Measurements from ENCODE around the gene SLC22A6.
A peak's percentile ranks its signal among the peaks of the same experiment; 100 is the strongest.

Gene SLC22A6, protein sequence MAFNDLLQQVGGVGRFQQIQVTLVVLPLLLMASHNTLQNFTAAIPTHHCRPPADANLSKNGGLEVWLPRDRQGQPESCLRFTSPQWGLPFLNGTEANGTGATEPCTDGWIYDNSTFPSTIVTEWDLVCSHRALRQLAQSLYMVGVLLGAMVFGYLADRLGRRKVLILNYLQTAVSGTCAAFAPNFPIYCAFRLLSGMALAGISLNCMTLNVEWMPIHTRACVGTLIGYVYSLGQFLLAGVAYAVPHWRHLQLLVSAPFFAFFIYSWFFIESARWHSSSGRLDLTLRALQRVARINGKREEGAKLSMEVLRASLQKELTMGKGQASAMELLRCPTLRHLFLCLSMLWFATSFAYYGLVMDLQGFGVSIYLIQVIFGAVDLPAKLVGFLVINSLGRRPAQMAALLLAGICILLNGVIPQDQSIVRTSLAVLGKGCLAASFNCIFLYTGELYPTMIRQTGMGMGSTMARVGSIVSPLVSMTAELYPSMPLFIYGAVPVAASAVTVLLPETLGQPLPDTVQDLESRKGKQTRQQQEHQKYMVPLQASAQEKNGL

DNA sequence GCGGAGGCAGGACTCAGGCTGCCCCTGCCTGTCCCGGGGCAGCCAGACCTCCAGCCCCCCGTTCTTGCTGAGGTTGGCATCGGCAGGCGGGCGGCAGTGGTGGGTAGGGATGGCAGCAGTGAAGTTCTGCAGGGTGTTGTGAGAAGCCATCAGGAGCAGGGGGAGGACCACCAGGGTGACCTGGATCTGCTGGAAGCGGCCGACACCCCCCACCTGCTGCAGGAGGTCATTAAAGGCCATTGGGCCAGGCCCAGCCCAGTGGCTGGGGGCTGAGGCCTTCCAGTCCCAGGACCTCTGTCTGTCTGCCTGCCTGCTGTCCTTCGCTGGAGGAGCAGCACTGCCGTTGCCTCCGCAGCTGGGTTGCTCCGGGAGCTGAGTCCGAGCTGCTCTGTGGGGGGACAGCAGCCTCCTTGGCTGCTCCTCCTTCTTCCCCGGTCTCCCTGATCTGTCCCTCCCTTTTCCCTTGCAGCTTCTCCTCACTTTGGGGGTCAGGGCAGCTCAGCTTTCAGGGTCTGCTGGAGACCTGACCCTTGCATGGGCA is at the start of gene SLC22A6:
TSS of gene SLC22A6 (minus strand) at position 517 of the 541 bp plus-strand sequence. CDS start at position 240, 277 bp downstream.
- Histone ChIP-seq H3K27ac (ENCODE audit: low read length) (no peak within 1 kb of the TSS), H3K27me3 (ENCODE audit: control insufficient read depth, insufficient read depth, low read length) (no peaks in the 10 kb centered on the region), H3K9me3 (ENCODE audit: control insufficient read depth, insufficient read depth, low read length) (no peaks in the 10 kb centered on the region), H3K4me1 (ENCODE audit: control insufficient read depth, insufficient read depth, low read length) (no peaks in the 10 kb centered on the region), H3K4me3 (ENCODE audit: low read length) (no peak within 1 kb of the TSS), H3K36me3 (ENCODE audit: control insufficient read depth, insufficient read depth, low read length) (no peaks in the 10 kb centered on the region)
- DNase-seq (ENCODE audit: low read depth, low spot score), result no peak
- WGBS (ENCODE audit: insufficient coverage, insufficient read length), result no CpG with 5 or more reads among the region's 14 CpGs

DNA sequence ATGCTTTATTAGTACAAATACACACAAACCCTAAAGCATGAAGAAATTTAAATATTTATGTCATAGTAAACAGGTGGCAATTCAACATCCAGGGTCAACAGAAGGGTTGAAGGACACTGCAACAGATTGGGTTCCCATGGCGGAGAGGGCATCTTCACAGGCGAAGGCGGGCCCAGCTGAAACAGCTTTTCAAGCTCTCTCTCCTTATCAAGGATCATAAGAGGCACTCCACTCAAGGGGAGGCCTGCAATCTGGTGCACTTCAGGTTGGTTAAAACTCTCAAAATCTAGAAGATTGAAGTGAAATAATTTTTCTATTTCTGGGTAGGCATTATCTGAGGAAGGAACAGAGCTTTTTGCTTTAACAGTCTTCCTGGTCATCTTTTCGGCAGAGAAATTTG is 47.7 kb upstream of the SLC22A6 start:
- H3K4me3 ChIP-seq (ENCODE audit: low read length), result no peak overlapping the region
- H3K9me3 ChIP-seq (ENCODE audit: control insufficient read depth, insufficient read depth, low read length), result no peaks in the 10 kb centered on the region
- H3K27me3 ChIP-seq (ENCODE audit: control insufficient read depth, insufficient read depth, low read length), result no peaks in the 10 kb centered on the region
- WGBS (ENCODE audit: insufficient coverage, insufficient read length), result no CpG with 5 or more reads among the region's 4 CpGs
- H3K36me3 ChIP-seq (ENCODE audit: control insufficient read depth, insufficient read depth, low read length), result no peaks in the 10 kb centered on the region
- H3K4me1 ChIP-seq (ENCODE audit: control insufficient read depth, insufficient read depth, low read length), result no peaks in the 10 kb centered on the region
- no peak overlapping the region for H3K27ac ChIP-seq (ENCODE audit: low read length)
- DNase-seq (ENCODE audit: low read depth, low spot score), result no peak

DNA sequence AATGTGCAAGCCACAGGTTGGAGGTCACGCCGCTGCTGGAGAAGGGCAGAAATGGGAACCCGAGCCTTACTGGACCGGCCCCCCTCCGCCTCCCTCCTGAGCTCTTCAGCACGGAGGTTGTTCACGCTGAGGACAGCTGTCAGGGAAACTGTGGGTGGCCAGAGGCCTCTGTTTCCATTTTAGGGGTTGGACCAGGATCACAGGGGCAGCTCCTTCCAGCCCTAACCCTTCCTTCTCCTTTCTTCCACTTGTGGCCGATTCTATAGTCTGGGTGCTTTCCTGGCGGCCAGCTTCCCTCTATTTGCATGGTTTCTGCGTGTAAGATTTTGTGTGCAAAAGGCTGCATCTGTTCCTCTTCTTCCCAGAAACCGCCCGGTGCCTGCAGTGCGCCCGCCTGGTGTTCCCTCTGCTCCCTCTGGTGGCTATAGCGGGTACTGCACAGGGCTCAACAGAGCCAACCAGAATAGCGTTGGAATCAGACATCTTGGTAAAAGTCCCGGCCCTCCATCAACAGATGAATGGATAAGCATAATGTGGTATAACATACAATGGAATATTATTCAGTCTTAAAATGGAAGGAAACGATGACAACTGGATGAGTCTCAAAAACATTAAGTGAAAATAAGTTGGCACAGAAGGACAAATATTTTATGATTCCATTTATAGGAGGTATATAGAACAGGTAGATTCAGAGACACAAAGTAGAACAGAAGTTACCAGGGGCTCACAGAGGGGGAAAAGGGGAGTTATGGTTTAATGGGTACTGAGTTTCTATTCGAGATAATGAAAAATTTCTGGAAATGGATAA is 39.3 kb upstream of the SLC22A6 start:
- Histone ChIP-seq H3K27me3 (ENCODE audit: control insufficient read depth, insufficient read depth, low read length) (no peaks in the 10 kb centered on the region), H3K4me1 (ENCODE audit: control insufficient read depth, insufficient read depth, low read length) (0 out of 2 replicates have a peak, but pooled peaks cover 1% of the 10 kb centered on the region), H3K4me3 (ENCODE audit: low read length) (no peak overlapping the region), H3K27ac (ENCODE audit: low read length) (no peak overlapping the region), H3K36me3 (ENCODE audit: control insufficient read depth, insufficient read depth, low read length) (no peaks in the 10 kb centered on the region), H3K9me3 (ENCODE audit: control insufficient read depth, insufficient read depth, low read length) (no peaks in the 10 kb centered on the region)
- peak; percentile 55 for DNase-seq (ENCODE audit: low read depth, low spot score)
- no CpG with 5 or more reads among the region's 19 CpGs for WGBS (ENCODE audit: insufficient coverage, insufficient read length)

DNA sequence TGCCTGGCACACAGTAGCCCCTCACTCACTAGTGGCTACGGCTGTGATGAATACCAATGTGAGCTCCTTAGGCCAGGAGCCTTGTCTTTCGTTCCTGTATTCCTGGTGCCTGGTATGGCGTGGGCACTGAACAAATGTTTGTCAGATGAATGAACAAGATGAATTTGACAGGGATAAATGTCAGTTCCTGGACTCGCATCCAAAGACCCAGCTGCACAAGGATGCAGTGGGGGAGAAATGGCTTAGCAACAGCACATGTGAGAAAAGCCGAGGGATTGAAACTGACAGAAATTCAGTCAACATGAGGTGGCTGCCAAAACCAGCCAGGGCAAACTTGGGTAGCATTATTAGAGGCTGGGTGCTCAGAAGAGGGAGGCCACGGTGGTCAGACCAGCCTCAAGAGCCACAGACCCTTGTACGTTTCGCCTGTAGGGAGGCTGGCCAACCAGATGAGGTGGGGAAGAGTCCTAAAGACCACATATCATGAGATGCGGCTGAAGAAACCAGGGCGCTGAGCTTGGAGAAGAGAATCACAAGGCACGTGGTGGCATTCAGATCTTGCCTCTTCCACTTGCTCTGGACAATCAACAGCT is 38.6 kb upstream of the SLC22A6 start:
- H3K9me3 ChIP-seq (ENCODE audit: control insufficient read depth, insufficient read depth, low read length), result no peaks in the 10 kb centered on the region
- H3K27ac ChIP-seq (ENCODE audit: low read length), result no peak overlapping the region
- no peak overlapping the region for H3K4me3 ChIP-seq (ENCODE audit: low read length)
- no peaks in the 10 kb centered on the region for H3K36me3 ChIP-seq (ENCODE audit: control insufficient read depth, insufficient read depth, low read length)
- H3K27me3 ChIP-seq (ENCODE audit: control insufficient read depth, insufficient read depth, low read length), result no peaks in the 10 kb centered on the region
- whole genome bisulfite sequencing (ENCODE audit: insufficient coverage, insufficient read length), result no CpG with 5 or more reads among the region's 11 CpGs
- 0 out of 2 replicates have a peak, but pooled peaks cover 1% of the 10 kb centered on the region for H3K4me1 ChIP-seq (ENCODE audit: control insufficient read depth, insufficient read depth, low read length)
- no peak for DNase-seq (ENCODE audit: low read depth, low spot score)

DNA sequence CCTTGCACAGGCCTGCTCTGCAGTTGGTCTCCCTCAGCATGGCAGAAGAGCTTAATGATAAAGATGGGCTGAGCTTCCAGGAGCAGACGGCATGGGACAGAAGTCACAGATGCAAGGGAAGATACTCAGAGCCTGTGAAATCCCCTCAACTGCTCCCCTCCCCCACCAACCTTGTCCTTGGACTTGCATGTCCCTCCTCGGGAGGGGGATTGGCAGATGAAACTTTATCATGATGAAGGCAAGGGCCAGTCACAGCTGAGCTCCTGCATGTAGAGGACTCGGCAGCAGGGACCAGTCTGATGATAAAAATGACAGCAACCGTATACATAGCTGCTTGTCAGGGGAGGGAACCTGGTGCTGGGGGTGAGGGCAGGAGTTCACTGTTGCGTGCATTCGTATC is 37.7 kb upstream of the SLC22A6 start:
- H3K4me3 ChIP-seq (ENCODE audit: low read length), result no peak overlapping the region
- no peaks in the 10 kb centered on the region for H3K9me3 ChIP-seq (ENCODE audit: control insufficient read depth, insufficient read depth, low read length)
- H3K27me3 ChIP-seq (ENCODE audit: control insufficient read depth, insufficient read depth, low read length), result no peaks in the 10 kb centered on the region
- H3K27ac ChIP-seq (ENCODE audit: low read length), result no peak overlapping the region
- DNase-seq (ENCODE audit: low read depth, low spot score), result no peak
- H3K36me3 ChIP-seq (ENCODE audit: control insufficient read depth, insufficient read depth, low read length), result no peaks in the 10 kb centered on the region
- 0 out of 2 replicates have a peak, but pooled peaks cover 1% of the 10 kb centered on the region for H3K4me1 ChIP-seq (ENCODE audit: control insufficient read depth, insufficient read depth, low read length)
- WGBS (ENCODE audit: insufficient coverage, insufficient read length), result no CpG with 5 or more reads among the region's 6 CpGs

DNA sequence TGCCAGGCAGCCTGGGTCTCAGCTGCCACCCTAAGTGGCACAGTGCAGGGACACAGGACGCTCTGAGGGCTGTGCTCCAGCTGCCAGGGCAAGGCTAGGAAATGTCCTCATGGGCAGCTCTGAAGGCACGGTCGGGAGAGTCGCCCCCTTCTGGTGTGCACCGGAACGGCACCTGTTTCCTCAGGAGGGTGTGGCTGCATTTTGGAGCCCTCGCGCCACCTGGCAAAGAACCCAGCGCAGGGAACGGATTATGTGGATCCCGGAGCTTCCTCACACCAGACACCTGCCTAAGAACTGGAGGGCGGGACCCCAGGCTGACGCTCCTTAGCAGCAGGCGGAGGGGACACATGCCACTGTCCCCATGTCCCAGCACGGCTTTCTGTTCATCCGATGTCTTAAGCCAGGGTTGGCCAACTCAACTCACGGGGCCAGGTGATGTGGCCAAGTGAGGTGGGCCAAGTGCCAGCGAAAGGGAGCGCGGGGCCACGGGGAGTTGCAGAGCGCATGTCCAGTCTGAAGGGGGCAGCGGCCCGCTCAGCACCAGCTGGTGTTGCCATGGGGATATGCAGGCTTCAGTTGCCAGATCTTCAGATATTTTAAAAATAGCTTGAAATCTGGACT is 36.0 kb upstream of the SLC22A6 start:
- no CpG with 5 or more reads among the region's 24 CpGs for WGBS (ENCODE audit: insufficient coverage, insufficient read length)
- Histone ChIP-seq H3K4me1 (ENCODE audit: control insufficient read depth, insufficient read depth, low read length) (peaks cover 3% of the 10 kb centered on the region), H3K9me3 (ENCODE audit: control insufficient read depth, insufficient read depth, low read length) (no peaks in the 10 kb centered on the region), H3K27ac (ENCODE audit: low read length) (no peak overlapping the region), H3K4me3 (ENCODE audit: low read length) (no peak overlapping the region), H3K27me3 (ENCODE audit: control insufficient read depth, insufficient read depth, low read length) (no peaks in the 10 kb centered on the region), H3K36me3 (ENCODE audit: control insufficient read depth, insufficient read depth, low read length) (no peaks in the 10 kb centered on the region)
- DNase-seq (ENCODE audit: low read depth, low spot score), result peak; percentile 58

DNA sequence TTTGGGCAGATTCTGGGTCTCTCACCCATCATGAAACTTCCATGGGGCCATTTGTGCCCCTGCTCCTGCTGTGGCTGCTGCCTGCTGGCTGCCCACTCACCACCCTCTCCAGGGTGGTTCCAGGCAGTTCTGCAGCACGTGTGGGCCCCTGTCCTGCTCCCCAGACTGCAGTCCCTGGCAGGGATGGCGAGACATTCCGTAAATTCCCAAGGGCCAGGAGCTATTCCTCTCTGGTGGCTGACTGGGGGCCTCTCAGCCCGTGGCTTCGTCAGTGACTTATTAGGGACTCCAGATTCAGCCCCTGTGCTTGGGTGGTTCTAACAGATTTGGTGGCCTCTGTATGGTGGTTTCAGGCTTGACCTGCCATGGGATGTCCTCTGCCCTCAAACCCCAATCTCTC is 34.7 kb upstream of the SLC22A6 start:
- Histone ChIP-seq H3K4me1 (ENCODE audit: control insufficient read depth, insufficient read depth, low read length) (peaks cover 3% of the 10 kb centered on the region), H3K36me3 (ENCODE audit: control insufficient read depth, insufficient read depth, low read length) (no peaks in the 10 kb centered on the region)

DNA sequence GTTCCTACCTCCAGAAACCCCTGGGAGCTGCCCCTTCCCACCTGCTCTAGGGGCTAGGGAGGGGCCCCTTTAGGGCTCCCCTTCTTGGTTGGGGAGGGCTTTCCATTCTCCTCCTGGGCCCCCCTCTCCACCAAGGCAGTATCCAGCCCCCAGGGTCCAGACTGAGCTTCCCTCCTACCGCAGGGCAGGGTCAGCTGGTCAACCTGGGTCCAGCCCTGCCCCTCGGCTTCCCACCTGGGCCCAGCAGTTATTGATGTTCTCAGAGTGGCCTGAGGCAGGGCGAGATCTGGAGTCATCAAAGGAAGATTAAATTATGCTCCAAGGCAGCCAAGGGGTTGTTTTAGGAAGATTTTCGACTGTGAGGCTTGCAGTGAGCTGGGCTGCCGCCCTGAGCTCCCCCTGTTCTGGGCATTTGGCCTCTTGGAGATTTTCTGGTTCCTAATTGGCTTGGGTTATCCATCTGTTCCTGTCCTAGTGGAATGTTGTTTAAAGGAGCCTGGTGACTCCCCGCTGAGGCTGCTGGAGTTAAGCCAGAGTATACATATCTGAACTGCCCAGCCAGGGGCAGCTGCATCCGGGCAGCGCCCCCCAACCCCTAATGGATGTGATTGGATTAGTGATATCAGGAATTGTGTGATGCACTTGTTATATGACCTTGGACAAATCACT is 32.7 kb upstream of the SLC22A6 start:
- no peak overlapping the region for H3K4me3 ChIP-seq (ENCODE audit: low read length)
- no peak overlapping the region for H3K27ac ChIP-seq (ENCODE audit: low read length)
- H3K4me1 ChIP-seq (ENCODE audit: control insufficient read depth, insufficient read depth, low read length), result peaks cover 3% of the 10 kb centered on the region
- no peaks in the 10 kb centered on the region for H3K27me3 ChIP-seq (ENCODE audit: control insufficient read depth, insufficient read depth, low read length)
- H3K36me3 ChIP-seq (ENCODE audit: control insufficient read depth, insufficient read depth, low read length), result no peaks in the 10 kb centered on the region
- WGBS (ENCODE audit: insufficient coverage, insufficient read length), result no CpG with 5 or more reads among the region's 8 CpGs
- H3K9me3 ChIP-seq (ENCODE audit: control insufficient read depth, insufficient read depth, low read length), result no peaks in the 10 kb centered on the region
- DNase-seq (ENCODE audit: low read depth, low spot score), result no peak

More for the DNA sequence above, 34.7 kb upstream of the SLC22A6 start:
- Histone ChIP-seq H3K27me3 (ENCODE audit: control insufficient read depth, insufficient read depth, low read length) (no peaks in the 10 kb centered on the region), H3K4me3 (ENCODE audit: low read length) (no peak overlapping the region), H3K9me3 (ENCODE audit: control insufficient read depth, insufficient read depth, low read length) (no peaks in the 10 kb centered on the region), H3K27ac (ENCODE audit: low read length) (no peak overlapping the region)
- DNase-seq (ENCODE audit: low read depth, low spot score), result no peak
- WGBS (ENCODE audit: insufficient coverage, insufficient read length), result no CpG with 5 or more reads among the region's 5 CpGs

DNA sequence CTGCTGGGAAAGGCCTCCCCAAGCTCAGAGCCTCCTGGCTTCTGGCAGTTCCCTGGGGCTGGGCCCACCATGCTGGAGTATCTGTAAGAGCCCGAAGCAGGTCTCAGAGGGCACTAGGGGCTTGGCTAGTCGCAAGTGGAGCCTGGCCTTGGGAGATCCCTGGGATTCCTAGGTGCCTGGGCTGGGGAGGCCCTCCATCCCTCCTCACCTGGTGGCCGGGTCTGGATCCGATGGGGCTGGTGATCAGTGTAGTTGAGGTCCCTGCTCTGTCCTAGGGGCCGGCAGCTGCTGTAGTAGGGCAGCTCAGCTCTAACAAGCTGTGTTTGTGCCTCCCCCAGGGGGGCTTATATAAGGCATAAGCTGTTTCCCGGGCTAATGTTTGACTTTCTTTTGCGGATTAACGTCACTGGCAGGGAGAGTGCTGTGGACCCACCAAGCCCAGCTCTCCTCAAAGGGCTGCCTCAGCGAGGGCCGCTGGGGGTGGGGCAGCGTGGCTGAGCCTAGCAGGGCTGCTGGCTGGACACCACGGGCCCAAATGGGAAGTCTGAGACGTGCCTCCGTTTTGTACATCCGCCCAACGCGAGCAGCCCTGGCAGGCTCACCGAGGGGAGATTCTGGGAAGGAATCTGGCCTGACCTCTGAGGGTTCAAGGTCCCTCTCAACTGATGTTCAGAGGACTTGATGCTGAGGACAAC is 30.9 kb upstream of the SLC22A6 start, which contains the start of gene SLC22A8:
TSS of gene SLC22A8 (minus strand) at position 321 of the 695 bp plus-strand sequence. CDS start 883 bp downstream, outside the sequence.
- Histone ChIP-seq H3K36me3 (ENCODE audit: control insufficient read depth, insufficient read depth, low read length) (no peaks in the 10 kb centered on the region), H3K27me3 (ENCODE audit: control insufficient read depth, insufficient read depth, low read length) (no peaks in the 10 kb centered on the region), H3K27ac (ENCODE audit: low read length) (no peak within 1 kb of the TSS), H3K4me1 (ENCODE audit: control insufficient read depth, insufficient read depth, low read length) (peaks cover 6% of the 10 kb centered on the region), H3K9me3 (ENCODE audit: control insufficient read depth, insufficient read depth, low read length) (no peaks in the 10 kb centered on the region), H3K4me3 (ENCODE audit: low read length) (no peak within 1 kb of the TSS)
- WGBS (ENCODE audit: insufficient coverage, insufficient read length), result no CpG with 5 or more reads among the region's 18 CpGs
- DNase-seq (ENCODE audit: low read depth, low spot score), result no peak

Data from iPS DF 6.9 (cell line).